Subcutaneous abdominal adipose tissue (tissue), 5 donors: ENCODE data around the gene AZGP1.

Source experiments
- H3K27ac ChIP-seq: one replicate; pipeline ENCODE4 v1.7.0; 2013; ENCODE audit warnings: low read depth, mild to moderate bottlenecking, inconsistent platforms, low read length, moderate library complexity
- H3K27me3 ChIP-seq, 5 donors: one replicate each; pipeline ENCODE4 v1.7.0; 2013; ENCODE audit warnings: low read length in 5 of 5, inconsistent platforms in 1 of 5; ENCODE audit not compliant: control insufficient read depth in 5 of 5, insufficient read depth in 4 of 5
- H3K36me3 ChIP-seq, 5 donors: one replicate each; pipeline ENCODE4 v1.7.0; 2013; ENCODE audit warnings: low read length in 5 of 5; ENCODE audit not compliant: control insufficient read depth in 5 of 5, insufficient read depth in 5 of 5
- H3K4me1 ChIP-seq, 5 donors: one replicate each; pipeline ENCODE4 v1.7.0; 2013; ENCODE audit warnings: low read length in 5 of 5, mild to moderate bottlenecking in 3 of 5, moderate library complexity in 1 of 5; ENCODE audit not compliant: control insufficient read depth in 5 of 5, insufficient read depth in 5 of 5
- H3K4me3 ChIP-seq, 5 donors: one replicate each; pipeline ENCODE4 v1.7.0; 2013; ENCODE audit warnings: low read length in 5 of 5, low read depth in 1 of 5
- H3K9ac ChIP-seq, 5 donors: one replicate each; pipeline ENCODE4 v1.7.0; 2013; ENCODE audit warnings: low read length in 5 of 5, mild to moderate bottlenecking in 4 of 5, moderate library complexity in 3 of 5
- H3K9me3 ChIP-seq, 5 donors: one replicate each; pipeline ENCODE4 v1.7.0; 2013; ENCODE audit warnings: low read length in 5 of 5; ENCODE audit not compliant: control insufficient read depth in 5 of 5
- donor health status: healthy.
- donor health status: healthy.
- donor health status: healthy.
- donor health status: healthy.
- donor health status: healthy.

The AZGP1 gene

GRCh38 chr7:99975782-99976521 lies at the start of gene AZGP1:
TSS of gene AZGP1 (minus strand) at chr7:99976031. CDS start at chr7:99976020, 11 bp downstream.
- Histone ChIP-seq H3K9ac (peak within 1 kb of the TSS in 1 of 5 donors; percentile 35), H3K27ac (peak within 1 kb of the TSS; percentile 52), H3K36me3 (peaks cover 0 to 4% (median 0%) of the 10 kb centered on the region in 5 donors), H3K27me3 (no peaks in the 10 kb centered on the region), H3K4me3 (peak within 1 kb of the TSS; percentile 37 to 70 (median 57)), H3K9me3 (peaks cover 0 to 4% (median 0%) of the 10 kb centered on the region in 5 donors), H3K4me1 (peaks cover 0 to 21% (median 10%) of the 10 kb centered on the region in 5 donors)

GRCh38 chr7:100024020-100024619 lies 48.3 kb upstream of the AZGP1 start:
- Histone ChIP-seq H3K4me3 (no peak overlapping the region), H3K9ac (no peak overlapping the region), H3K27ac (no peak overlapping the region), H3K27me3 (no peaks in the 10 kb centered on the region), H3K9me3 (no peaks in the 10 kb centered on the region), H3K36me3 (peaks cover 4 to 61% (median 44%) of the 10 kb centered on the region in 5 donors), H3K4me1 (peaks cover 0 to 7% (median 0%) of the 10 kb centered on the region in 5 donors)

DNA sequence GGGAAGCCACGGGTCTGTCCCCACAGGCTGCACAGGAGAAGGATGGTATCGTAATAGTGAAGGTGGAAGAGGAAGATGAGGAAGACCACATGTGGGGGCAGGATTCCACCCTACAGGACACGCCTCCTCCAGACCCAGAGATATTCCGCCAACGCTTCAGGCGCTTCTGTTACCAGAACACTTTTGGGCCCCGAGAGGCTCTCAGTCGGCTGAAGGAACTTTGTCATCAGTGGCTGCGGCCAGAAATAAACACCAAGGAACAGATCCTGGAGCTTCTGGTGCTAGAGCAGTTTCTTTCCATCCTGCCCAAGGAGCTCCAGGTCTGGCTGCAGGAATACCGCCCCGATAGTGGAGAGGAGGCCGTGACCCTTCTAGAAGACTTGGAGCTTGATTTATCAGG lies 47.7 kb upstream of the AZGP1 start:
- no peak overlapping the region for H3K4me3 ChIP-seq
- H3K4me1 ChIP-seq: peaks cover 0 to 7% (median 0%) of the 10 kb centered on the region in 5 donors
- no peaks in the 10 kb centered on the region for H3K9me3 ChIP-seq
- no peak overlapping the region for H3K9ac ChIP-seq
- peaks cover 4 to 61% (median 47%) of the 10 kb centered on the region in 5 donors for H3K36me3 ChIP-seq
- no peak overlapping the region for H3K27ac ChIP-seq
- H3K27me3 ChIP-seq: no peaks in the 10 kb centered on the region

- Histone ChIP-seq H3K36me3 (peaks cover 4 to 52% (median 46%) of the 10 kb centered on the region in 5 donors), H3K4me3 (no peak overlapping the region), H3K27me3 (no peaks in the 10 kb centered on the region), H3K9ac (no peak overlapping the region), H3K27ac (no peak overlapping the region), H3K9me3 (no peaks in the 10 kb centered on the region), H3K4me1 (peaks cover 0 to 9% (median 5%) of the 10 kb centered on the region in 5 donors)
These were observed 46.8 kb upstream of the AZGP1 start for GRCh38 chr7:100022621-100023020.

DNA sequence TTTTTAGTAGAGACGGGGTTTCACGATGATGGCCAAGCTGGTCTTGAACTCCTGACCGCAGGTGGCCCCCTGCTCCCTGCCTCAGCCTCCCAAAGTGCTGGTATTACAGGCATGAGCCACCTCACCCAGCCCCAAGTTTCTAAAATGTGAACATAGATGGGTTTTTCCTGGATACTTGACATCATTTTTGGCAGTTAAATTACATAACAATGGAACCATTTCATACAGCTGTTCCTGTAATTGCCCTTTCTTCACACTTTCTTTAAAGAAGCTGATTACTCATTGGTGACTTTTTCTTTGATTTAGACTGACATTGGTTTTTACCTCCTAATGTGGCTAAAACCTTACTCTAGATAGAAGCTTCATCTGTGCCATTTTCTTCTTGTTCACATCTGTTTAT lies 45.5 kb upstream of the AZGP1 start:
- no peaks in the 10 kb centered on the region for H3K9me3 ChIP-seq
- H3K4me3 ChIP-seq: no peak overlapping the region
- peak overlapping the region in 1 of 5 donors; percentile 46 for H3K9ac ChIP-seq
- peak overlapping the region; percentile 50 for H3K27ac ChIP-seq
- H3K36me3 ChIP-seq: peaks cover 4 to 44% (median 37%) of the 10 kb centered on the region in 5 donors
- no peaks in the 10 kb centered on the region for H3K27me3 ChIP-seq
- H3K4me1 ChIP-seq: peaks cover 0 to 21% (median 19%) of the 10 kb centered on the region in 5 donors

GRCh38 chr7:100019908-100020307 lies 44.1 kb upstream of the AZGP1 start:
- H3K27ac ChIP-seq: no peak overlapping the region
- peaks cover 0 to 31% (median 25%) of the 10 kb centered on the region in 5 donors for H3K36me3 ChIP-seq
- peaks cover 0 to 29% (median 26%) of the 10 kb centered on the region in 5 donors for H3K4me1 ChIP-seq
- peak overlapping the region in 1 of 5 donors; percentile 23 for H3K9ac ChIP-seq
- no peaks in the 10 kb centered on the region for H3K27me3 ChIP-seq
- no peak overlapping the region for H3K4me3 ChIP-seq
- H3K9me3 ChIP-seq: no peaks in the 10 kb centered on the region

DNA sequence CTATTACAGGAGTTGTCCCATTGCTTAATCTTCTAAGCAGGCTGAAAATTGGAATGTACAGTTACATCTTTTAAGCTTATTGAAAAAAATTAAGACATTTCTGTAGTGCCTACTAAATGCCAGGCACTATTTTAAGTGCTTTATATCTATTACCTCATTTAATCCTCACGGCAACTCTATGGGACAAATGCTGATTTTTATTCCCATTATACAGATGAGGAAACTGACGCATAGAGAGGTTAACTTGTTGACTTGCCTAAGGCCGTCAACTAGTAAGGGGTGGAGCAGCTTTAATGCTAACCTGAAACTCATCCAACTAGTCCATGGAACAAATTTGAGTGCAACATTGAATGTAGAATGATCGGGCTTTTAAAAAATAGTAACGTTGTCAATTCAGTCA lies 42.0 kb upstream of the AZGP1 start:
- peak overlapping the region in 1 of 5 donors; percentile 8 for H3K9ac ChIP-seq
- H3K9me3 ChIP-seq: no peaks in the 10 kb centered on the region
- peaks cover 0 to 12% (median 5%) of the 10 kb centered on the region in 5 donors for H3K36me3 ChIP-seq
- no peak overlapping the region for H3K4me3 ChIP-seq
- H3K4me1 ChIP-seq: peaks cover 0 to 29% (median 26%) of the 10 kb centered on the region in 5 donors
- H3K27ac ChIP-seq: no peak overlapping the region
- no peaks in the 10 kb centered on the region for H3K27me3 ChIP-seq

- Histone ChIP-seq H3K9me3 (no peaks in the 10 kb centered on the region), H3K9ac (peak overlapping the region in 3 of 5 donors; percentile 8 to 100 (median 100)), H3K4me1 (peaks cover 0 to 29% (median 26%) of the 10 kb centered on the region in 5 donors), H3K36me3 (peaks cover 0 to 7% (median 0%) of the 10 kb centered on the region in 5 donors), H3K27ac (peak overlapping the region; percentile 93), H3K4me3 (no peak overlapping the region), H3K27me3 (no peaks in the 10 kb centered on the region)
These were observed 41.5 kb upstream of the AZGP1 start for GRCh38 chr7:100017300-100017699.

- peak overlapping the region; percentile 85 to 98 (median 91) for H3K4me3 ChIP-seq
- H3K27ac ChIP-seq: peak overlapping the region; percentile 93
- H3K4me1 ChIP-seq: peaks cover 0 to 26% (median 25%) of the 10 kb centered on the region in 5 donors
- peaks cover 0 to 5% (median 0%) of the 10 kb centered on the region in 5 donors for H3K36me3 ChIP-seq
- no peaks in the 10 kb centered on the region for H3K27me3 ChIP-seq
- H3K9ac ChIP-seq: peak overlapping the region; percentile 93 to 100 (median 99)
- H3K9me3 ChIP-seq: no peaks in the 10 kb centered on the region
These were observed 40.5 kb upstream of the AZGP1 start for GRCh38 chr7:100016215-100016901.
